SK-N-DZ (cell line): ENCODE measurements around the gene JPH3. TPM values are rescaled to one million over a fixed set of nuclear protein-coding genes. Genes with fewer than 3 reads are reported as not detected.
A peak's percentile ranks its signal among the peaks of the same experiment; 100 is the strongest.

ENCODE experiments used
- DNase-seq: peaks from one replicate; pipeline ENCODE4 v3.0.0-alpha.2; 2015; ENCODE audit warnings: low spot score
- polyA plus RNA-seq, 2 experiments: library from polyadenylated mRNA; depleted of rRNA; stranded (reverse); fragments of >200 nt; gene quantifications; 2 replicates each; pipeline ENCODE4 v1.2.3, GENCODE V29; 2014

JPH3 gene
- polyA plus RNA-seq (2014; cell fraction: cytosol; rRNA removed), result 0.81 and 2.6 TPM in 2 replicates
- polyA plus RNA-seq (2014; cell fraction: nucleus; rRNA removed), result 0.77 and 4.6 TPM in 2 replicates

- no peak for DNase-seq
Observed at GRCh38 chr16:87602001-87602775, at the start of gene JPH3. JPH3 (plus strand) TSS chr16:87602508; CDS start chr16:87603147, 639 bp downstream.

- DNase-seq, result no peak
Observed at GRCh38 chr16:87552772-87553573, 49.3 kb upstream of the JPH3 start.

DNA sequence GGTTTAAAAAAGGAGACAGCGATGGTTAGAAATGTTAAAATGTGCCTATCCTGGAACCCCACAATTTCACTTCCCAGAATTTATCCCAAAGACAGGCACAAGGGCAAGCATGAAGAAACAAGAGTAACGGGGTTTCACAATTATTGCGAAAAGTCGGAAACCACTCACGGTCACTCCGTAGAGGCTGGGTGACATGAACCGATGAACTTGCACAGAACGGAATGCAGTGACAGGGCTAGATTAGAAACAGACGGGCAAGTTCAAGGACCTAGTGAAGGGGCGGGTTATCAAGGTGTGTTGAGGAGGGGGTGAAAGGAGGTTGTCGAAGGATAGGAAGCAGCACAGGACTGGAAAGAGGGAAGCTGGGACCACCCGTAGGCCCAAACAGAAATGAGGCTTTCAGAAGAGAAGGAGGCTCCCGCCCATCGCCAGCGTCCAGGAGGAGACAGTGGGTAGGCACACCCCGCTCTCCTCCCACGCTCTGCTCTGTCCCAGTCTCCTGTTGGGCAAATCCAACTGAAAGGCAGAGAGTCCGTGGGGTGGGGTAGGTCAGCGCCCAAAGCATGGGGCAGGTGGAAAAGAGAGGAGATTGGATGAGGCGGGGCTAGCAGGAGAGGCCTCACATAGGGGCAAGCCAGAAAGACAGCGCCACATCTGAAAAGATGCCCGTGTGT is 47.4 kb upstream of the JPH3 start:
- DNase-seq, result no peak

- no peak for DNase-seq
Observed at GRCh38 chr16:87555647-87556046, 46.7 kb upstream of the JPH3 start.

GRCh38 chr16:87556941-87557459 is 45.3 kb upstream of the JPH3 start:
- no peak for DNase-seq

- no peak for DNase-seq
Observed at GRCh38 chr16:87558682-87559081, 43.6 kb upstream of the JPH3 start.

GRCh38 chr16:87559945-87560344 is 42.4 kb upstream of the JPH3 start:
- DNase-seq, result no peak

- DNase-seq, result peak; percentile 55
Observed at GRCh38 chr16:87560428-87561199, 41.7 kb upstream of the JPH3 start.

GRCh38 chr16:87561200-87562105 is 40.9 kb upstream of the JPH3 start:
- DNase-seq, result no peak

DNA sequence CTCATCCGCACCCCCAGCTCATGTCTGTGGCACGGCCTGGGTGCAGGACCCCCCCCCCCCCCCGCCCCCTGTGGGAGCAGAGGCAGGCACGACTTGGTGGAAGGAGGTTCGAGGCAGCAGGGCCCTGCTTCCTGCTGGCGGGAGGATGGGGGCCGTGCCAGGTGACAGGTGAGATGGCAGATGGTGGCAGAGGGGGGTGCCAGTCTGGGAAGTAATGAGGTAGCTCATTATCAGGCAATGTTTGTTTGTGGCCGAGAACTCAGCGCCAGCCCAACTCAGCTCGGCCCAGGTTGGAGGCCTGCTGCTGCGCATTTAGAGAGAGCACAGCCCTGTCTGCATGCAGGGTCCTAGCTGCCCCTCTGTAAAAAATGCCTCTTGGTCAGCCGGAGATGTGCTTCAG is 40.1 kb upstream of the JPH3 start:
- DNase-seq, result no peak

DNA sequence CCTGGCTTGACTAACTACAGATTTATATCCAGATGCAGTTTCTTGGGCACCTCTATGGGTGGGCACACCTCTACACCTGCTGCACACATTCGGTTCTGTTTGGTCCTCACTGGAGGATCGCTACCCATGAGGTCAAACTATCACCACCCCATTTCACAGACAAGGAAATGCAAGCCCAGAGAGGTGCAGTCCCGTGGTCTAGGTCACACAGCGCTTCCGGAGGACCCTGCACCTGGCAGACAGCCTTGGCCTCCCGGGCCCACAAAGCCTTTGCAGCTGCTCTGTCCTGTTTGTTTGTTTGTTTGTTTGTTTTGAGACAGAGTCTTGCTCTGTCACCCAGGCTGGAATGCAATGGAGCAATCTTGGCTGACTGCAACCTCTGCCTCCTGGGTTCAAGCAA is 39.3 kb upstream of the JPH3 start:
- DNase-seq, result no peak

GRCh38 chr16:87563714-87564523 is 38.4 kb upstream of the JPH3 start:
- DNase-seq, result no peak

DNA sequence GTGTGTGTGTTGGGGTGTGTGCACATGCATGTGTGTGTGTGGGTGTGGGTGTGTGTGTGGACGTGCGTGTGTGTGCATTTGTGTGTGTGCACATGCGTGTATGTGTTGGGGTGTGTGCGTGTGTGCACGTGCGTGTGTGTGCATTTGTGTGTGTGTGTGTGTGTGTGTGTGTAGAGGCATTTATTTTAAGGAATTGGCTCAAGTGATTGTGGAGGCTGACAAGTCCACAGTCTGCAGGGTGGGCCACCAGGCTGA is 37.9 kb upstream of the JPH3 start:
- DNase-seq, result no peak

DNA sequence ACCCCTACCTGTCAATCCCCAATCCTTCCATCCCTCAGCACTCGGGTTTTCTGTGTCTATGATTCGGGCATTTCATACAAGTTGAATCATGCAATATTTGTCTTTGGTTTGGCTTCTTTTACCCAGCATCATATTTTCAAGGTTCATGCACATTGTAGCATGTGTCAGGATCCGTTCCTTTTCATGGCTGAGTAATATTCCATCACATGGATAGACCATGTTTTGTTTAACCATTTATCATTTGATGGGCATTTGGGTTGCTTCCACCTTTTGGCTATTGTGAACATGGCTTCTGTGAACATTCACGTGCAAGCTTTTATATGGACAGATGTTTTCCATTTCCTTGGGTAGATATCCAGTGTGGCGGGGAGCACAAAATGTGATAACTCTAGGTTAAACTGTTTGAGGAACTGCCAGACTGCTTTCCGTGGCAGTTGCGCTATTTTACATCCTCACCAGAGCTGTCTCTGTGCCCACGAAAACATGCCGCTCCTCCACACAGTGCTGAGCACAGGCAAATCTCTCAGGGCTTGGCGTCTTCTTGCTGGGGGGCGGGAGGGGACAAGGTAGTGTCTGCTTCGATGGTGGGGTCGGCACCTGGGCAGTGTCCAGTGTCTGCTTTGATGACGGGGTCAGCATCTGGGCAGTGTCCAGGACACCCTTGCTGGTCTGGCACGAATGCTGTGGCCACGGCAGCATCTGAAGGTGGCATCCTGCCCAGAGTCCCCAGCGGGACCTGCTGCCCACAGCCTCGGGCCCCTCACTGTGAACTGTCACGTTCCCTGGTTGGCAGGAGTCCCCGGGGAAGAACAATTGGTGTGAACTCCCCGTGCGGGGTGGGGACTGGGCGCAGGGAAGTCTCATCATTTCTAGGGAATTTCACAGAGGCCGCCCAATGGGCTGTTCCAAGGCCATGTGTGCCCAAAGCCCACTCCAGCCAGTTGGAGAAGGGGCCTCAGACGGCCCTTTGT is 32.4 kb upstream of the JPH3 start:
- DNase-seq, result no peak

DNA sequence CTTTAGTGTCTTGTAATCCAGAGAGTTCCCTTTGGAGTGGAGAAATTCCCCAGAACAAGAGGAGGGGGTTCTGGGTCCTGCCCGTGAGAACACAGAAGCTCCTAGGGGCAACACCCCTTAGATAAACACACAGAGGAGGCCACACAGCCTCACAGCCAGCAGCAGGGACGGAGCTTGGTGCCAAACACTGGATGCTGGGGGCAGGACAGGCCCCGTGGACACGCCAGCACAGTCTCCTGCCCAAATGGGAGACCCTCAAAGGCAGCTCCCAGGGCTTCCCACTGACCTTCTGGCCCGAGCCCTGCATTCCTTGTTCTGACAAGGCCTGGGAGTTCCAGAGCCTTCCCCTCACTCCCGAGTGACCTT is 31.8 kb upstream of the JPH3 start:
- DNase-seq, result no peak

DNA sequence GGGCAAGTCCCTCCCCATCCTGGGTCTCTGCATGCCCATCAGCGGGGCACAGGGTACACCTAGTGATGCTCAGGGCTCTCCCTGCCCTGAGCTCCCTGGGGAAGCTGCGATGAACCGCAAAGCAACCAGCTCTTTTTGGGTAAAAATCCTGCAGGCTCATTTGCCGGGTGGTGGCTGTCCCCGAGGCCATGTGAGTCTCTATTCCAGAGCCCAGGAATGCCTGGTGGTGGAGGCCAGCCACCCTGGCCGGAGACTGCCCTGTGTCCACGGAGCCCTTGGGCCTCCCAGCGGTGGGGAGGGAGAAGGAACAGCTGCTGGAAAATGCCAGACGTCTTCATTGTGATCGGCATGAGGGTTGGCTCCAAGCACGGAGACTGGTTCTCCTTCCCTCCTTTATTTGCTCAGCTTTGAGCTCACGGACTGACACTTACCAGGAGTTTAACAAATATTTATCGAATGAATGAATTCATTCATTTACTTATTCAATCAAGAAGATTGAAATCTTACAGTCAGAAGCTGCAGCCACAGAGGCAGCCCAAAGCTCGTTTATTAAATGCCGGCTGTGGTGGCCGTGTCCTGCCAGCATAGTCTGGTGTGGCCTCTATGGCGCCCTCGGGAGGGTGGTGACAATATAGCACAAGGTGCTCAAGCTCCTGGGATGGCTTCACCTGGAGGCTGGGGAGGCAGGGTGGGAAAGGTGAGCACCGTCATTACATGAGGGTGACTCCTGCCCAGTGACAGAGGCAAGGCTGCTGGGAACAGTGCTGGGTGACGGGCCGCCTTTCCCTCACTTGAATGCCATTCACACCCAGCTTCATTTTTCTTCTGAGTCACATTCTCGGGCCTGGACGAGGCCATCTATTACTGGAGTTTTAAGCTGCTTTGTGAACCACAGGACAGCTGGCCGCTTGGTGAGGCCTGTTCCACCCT is 31.1 kb upstream of the JPH3 start:
- peak; percentile 78 for DNase-seq

DNA sequence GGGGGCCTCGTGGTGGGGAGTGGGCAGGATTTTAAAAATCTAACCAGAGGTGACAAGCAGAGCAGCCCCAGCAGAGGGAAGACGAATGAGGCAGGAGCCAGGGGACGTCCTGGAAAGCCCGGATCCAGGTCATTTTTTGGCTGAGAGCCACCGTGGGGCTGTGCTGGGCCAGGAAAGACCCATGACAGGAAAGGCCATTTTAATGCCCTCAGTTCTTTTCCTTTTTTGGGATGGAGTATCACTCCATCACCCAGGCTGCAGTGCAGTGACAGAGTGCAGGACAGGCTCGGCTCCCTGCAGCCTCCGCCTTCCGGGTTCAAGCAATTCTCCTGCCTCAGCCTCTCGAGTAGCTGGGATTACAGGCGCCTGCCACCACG is 30.5 kb upstream of the JPH3 start:
- DNase-seq, result no peak
